GM19240 (cell line): ENCODE data around the gene S100A3.

Experiments used
- DNase-seq: peaks from one replicate; pipeline ENCODE4 v3.0.0; 2011; ENCODE audit warnings: low spot score; ENCODE audit not compliant: insufficient read length

Gene S100A3

DNA sequence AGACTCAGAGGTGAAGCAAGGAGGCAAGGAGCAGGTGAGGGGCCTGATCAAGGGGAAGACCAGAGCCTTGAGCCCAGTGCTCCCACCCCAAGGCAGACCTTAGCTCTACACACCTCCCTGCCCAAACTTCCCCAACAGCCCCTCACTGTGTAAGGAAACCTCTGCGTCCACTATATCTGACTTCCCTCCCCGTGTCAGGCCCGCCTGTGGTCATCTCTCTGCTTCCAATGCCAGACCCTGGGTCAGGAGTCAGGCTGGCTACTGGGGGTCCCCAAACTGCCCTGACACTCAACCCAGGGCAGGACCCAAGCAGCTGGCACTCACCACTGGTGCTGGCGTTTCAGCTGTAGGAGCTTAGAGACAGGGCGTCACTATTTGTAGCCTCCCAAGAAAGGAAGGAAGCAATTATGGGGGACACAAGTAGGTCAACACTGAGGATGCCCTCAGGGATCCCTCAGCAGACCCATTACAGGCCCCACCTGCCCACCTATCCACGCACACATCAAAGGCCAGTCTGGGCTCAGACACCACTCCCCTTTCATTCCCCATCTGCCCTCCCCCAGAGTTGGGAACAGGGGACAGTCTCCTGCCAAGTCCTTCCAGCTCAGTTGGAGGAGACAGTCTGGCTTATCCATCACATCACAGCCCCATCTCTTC is 811 bp upstream of the S100A3 start:
- DNase-seq, result no peak

GRCh38 chr1:153547560-153548551 is 1.2 kb downstream of the S100A3 start:
- DNase-seq, result no peak

DNA sequence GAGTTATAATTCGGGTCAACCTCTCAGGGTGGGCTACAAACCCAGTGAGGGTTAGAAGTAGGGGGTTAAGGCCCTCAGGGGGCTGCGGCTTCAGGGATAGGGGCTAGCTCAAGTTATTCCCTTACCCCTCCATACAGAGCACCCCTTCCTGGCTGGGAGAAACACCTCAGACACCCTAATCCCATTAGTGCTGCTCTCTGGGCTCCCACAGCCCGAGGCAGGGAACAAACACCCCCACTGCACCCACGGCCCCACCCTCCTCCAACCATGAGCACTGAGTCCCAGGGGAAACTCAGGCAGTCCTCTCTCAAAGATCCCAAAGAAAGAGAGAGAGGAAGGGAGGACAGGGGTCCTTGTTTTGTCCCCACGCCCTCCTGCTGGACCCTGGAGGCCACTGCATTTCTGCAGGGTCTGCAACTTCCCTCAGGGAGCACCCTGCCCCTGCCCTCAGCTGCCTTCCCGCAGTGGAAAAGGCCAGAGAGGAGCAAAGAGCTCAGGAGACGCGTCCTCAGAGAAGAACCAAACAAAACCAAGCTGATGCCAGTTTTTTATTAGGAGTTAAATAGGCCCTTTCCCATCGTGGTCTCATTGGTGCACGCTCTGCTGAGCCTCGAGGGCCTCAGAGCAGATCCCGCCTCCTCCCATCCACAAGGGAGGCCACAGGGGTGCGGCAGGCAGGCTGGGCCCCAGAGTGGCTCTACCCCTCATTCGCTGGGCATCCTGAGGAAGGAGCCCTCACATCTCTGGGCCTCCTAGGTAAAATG is 2.1 kb downstream of the S100A3 start:
- no peak for DNase-seq

GRCh38 chr1:153546371-153546770 is 2.7 kb downstream of the S100A3 start:
- no peak for DNase-seq

- no peak for DNase-seq
These were observed 3.7 kb downstream of the S100A3 start, which contains the start of gene S100A4 for GRCh38 chr1:153545067-153546055. S100A4 (minus strand) TSS chr1:153545806; CDS start chr1:153544794, 1,012 bp downstream.

DNA sequence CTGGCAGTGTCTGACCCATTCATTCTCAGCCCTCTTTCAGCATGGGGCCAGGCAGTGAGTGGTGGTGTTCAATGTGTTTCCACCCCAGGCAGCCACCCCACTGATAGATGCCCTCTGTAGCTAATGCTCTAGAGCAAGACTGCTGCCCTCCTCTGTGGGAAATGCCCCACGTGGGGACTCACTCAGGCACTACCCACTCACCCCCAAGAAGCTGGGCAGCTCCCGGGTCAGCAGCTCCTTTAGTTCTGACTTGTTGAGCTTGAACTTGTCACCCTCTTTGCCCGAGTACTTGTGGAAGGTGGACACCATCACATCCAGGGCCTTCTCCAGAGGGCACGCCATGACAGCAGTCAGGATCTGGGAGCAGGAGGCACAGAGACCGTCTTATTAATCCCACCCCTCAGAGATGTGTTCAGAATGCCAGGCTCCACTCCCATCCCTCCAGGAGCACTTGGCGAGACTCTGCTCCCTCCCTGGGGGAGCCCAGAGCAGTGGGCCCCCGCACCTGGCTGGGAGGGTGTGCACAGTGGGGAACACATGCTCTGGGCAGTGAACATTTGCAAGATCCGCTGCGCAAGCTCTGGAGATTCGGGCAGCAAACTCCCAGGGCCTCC is 4.5 kb downstream of the S100A3 start:
- no peak for DNase-seq

DNA sequence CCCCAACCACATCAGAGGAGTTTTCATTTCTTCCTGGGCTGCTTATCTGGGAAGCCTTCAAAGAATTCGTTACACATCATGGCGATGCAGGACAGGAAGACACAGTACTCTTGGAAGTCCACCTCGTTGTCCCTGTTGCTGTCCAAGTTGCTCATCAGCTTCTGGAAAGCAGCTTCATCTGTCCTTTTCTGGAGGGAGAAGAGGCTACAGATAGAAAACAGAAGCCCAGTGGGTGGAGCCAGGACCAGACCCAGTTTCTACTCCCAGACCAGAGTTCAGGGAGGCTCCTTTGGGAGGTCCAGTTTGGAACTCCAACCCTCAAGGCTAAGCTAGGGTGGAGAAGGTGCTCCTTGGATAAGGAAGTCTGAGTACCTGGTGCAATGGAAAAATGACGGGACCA is 5.3 kb downstream of the S100A3 start:
- no peak for DNase-seq

DNA sequence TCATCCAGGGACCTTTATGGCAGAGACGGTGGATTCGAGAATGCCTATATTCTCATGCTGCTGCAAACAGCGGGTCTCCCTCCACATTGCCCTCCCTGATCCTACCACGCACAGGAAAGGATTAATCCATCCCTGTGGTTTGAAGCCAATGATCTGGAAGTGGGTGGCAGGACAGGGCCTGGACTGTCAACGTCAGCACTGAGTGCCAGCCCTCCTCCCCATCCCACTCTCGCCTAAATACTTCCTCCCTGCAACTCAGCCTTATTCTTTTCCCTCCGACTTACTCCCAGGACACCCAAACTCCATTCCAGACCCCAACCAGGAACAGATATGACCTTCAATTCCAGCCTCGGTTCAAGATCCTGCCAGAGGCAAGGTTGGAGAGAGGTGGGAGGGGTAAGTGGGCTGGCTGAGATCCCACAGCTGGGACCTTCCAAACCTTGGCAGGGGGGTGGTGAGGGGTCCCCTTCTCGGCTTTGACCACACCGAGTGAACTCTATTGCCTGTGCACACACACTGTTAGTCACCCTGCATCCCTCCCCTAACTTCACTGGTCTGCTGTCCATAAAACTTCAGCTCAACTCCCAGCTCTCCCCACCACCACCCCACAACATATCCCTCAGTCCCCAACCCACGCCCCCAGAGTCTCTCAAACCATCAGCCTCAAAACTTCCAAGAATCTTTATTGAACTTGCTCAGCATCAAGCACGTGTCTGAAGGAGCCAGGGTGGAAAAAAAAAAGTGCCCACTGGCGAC is 5.9 kb downstream of the S100A3 start:
- DNase-seq, result no peak

DNA sequence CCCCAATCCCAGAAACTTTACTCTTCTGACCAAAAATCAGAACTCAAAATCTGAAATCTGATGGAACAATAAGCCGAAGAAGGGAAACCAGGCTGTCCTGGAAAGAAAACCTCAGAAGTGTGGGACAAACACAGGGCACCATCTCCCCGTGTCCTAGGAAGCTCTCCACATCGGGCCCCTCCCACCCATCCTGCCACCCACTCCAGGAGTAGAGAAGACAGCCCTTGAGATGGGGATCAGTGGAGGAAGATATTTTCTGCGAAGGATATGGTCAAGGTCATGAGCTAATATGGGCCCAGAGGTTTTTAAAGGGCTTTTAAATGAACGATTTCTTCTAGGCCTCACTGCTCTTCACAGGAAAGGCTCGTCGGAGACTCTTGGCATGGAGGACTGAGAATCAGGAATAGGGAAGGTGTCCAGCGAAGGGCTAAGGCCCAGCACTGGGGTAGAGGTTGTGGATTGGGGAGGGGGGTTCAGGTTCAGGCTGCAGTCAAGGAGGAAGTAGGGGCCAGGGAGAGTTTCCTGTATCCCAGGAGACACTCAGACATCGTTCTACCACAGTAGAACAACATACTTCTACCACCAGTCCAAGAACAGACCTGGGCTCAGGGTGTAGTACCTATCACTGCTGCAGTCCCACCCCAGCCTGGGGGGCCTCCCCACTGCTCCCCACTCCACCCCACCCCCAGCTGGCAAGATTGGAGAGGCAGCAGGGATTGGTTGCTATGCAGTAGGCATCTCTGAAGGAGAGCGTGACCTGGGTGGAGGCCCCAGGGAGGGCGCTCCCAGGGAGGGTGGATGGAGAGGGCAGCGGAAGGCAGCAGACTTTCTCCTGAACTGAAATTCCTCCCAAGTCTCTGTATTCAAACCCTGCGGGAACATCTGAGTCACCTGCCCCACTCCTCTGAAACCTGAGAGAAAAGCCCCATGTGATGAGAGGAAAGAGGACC is 7.1 kb downstream of the S100A3 start:
- DNase-seq, result no peak

GRCh38 chr1:153540394-153541361 is 8.4 kb downstream of the S100A3 start, which contains the start of gene S100A5:
S100A5 (minus strand) TSS chr1:153540934; CDS start chr1:153540191, 743 bp downstream.
- no peak for DNase-seq

- no peak for DNase-seq
These were observed 9.5 kb downstream of the S100A3 start for GRCh38 chr1:153539395-153540093.

DNA sequence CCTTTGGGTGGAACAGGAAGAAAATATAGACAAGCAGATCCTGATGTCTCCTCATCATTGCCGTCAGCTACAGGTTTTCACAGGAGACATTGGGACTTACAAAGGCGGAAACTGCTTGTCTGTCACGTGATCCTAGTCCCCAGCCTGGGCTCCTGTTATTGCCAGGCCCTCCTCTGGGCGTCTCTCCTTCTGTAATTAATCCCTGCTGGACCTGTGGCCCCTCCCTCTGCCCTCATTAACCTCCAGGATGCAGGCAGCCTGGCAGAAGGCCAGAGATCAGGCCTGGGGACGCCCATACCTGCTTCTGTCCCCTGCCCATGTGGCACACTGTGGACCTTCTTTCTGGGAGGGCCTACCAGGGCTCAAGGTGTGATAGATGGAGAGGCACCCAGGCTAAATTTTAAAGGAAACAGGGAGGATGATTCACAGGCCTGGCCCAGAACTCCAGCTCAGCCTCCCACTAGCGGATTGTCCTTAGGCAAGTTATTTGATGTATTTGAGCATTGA is 10.7 kb downstream of the S100A3 start:
- DNase-seq, result no peak

- no peak for DNase-seq
These were observed 11.7 kb downstream of the S100A3 start for GRCh38 chr1:153537376-153537730.

GRCh38 chr1:153536671-153537375 is 12.2 kb downstream of the S100A3 start:
- no peak for DNase-seq

DNA sequence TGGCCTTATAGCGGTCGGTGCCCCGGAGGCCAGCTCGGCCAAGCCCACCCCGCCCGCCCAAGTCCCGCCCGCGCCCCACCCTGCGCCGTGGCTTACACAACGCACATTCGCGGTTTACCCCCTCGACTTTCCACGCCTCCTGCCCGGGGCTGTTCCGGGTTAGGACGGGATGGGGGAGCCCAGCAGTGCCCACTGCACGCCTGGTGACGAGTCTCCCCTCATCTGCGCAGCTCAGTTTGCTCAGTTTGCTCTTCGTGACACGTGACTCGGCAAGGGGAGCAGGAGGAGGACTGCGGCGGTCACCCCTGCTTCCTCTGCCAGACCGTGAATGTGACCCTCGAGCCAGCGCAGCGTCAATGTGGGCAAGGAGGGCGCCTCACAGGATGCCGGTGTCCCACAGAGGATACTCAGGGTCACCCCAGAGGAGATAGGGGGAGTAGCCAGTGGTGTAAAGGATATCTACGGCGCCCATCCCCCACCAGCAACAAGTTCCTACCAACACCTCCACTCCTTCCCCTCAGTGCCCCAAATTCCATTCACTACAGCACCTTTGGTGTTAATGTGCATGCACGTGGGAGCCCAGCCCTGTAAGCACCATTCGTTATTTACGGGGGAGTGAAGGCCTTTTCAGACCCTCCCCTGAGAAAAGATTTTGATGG is 12.9 kb downstream of the S100A3 start:
- no peak for DNase-seq
